ENCODE results near the gene DIAPH3. TPM values are rescaled to one million over a fixed set of nuclear protein-coding genes. Genes with fewer than 3 reads are reported as not detected.
A peak's percentile ranks its signal among the peaks of the same experiment; 100 is the strongest.

Gene DIAPH3
- total and polyA plus RNA-seq, 7 experiments from 2014 or later: 0.37 to 17.5 TPM; not detected in 5

GRCh38 chr13:60019119-60019993 is 144.4 kb downstream of the DIAPH3 start:
- H3K4me1 ChIP-seq (ENCODE audit: control insufficient read depth in 2 of 2, insufficient read depth in 2 of 2, low read length in 2 of 2): no peaks in the 10 kb centered on the region
- peak overlapping the region in 1 of 10 donors; percentile 69 for H3K4me3 Mint-ChIP-seq
- H3K9me3 Mint-ChIP-seq: peaks cover 0 to 9% (median 5%) of the 10 kb centered on the region in 11 donors
- H3K27me3 ChIP-seq (ENCODE audit: control insufficient read depth in 2 of 2, insufficient read depth in 2 of 2, low read length in 2 of 2): no peaks in the 10 kb centered on the region
- no peak overlapping the region for H3K27ac ChIP-seq (ENCODE audit: low read depth, low read length)
- peaks cover 0 to 45% (median 9%) of the 10 kb centered on the region in 7 donors for H3K4me1 Mint-ChIP-seq
- DNase-seq (no peak), ATAC-seq (peak; percentile 26)
- CTCF ChIA-PET: no interaction called here
- peak overlapping the region in 1 of 9 donors; percentile 84 for H3K27ac Mint-ChIP-seq
- H3K36me3 Mint-ChIP-seq: peaks cover 0 to 18% (median 3%) of the 10 kb centered on the region in 5 donors
- intact Hi-C loops (cut with micrococcal nuclease): loop anchor here in 1 of 2 donors (1.0 to 2.0 kb wide), 2 partner anchors 145 to 377 kb away; partner anchors contain the start of gene TDRD3
- no peaks in the 10 kb centered on the region for H3K27me3 Mint-ChIP-seq
- no peaks in the 10 kb centered on the region for H3K9me3 ChIP-seq (ENCODE audit: control insufficient read depth in 2 of 3, low read length in 3 of 3)
- no peak overlapping the region for H3K4me3 ChIP-seq (ENCODE audit: low read length)
- no peaks in the 10 kb centered on the region for H3K36me3 ChIP-seq (ENCODE audit: control insufficient read depth in 2 of 3, insufficient read depth in 3 of 3, low read length in 3 of 3)
- POLR2A ChIA-PET: no interaction called here

- H3K36me3 Mint-ChIP-seq: peaks cover 0 to 14% (median 0%) of the 10 kb centered on the region in 5 donors
- intact Hi-C loops (cut with micrococcal nuclease): loop anchor here in 1 of 2 donors (2.0 kb wide), 1 partner anchor 378 kb away; the partner anchor contains the start of gene TDRD3
- no peaks in the 10 kb centered on the region for H3K9me3 ChIP-seq (ENCODE audit: control insufficient read depth in 2 of 3, low read length in 3 of 3)
- peaks cover 0 to 45% (median 9%) of the 10 kb centered on the region in 7 donors for H3K4me1 Mint-ChIP-seq
- H3K36me3 ChIP-seq (ENCODE audit: control insufficient read depth in 2 of 3, insufficient read depth in 3 of 3, low read length in 3 of 3): no peaks in the 10 kb centered on the region
- H3K4me3 ChIP-seq (ENCODE audit: low read length): no peak overlapping the region
- ATAC-seq: no peak
- no peaks in the 10 kb centered on the region for H3K27me3 ChIP-seq (ENCODE audit: control insufficient read depth in 2 of 2, insufficient read depth in 2 of 2, low read length in 2 of 2)
- peak overlapping the region in 1 of 10 donors; percentile 53 for H3K4me3 Mint-ChIP-seq
- peak overlapping the region in 1 of 9 donors; percentile 71 for H3K27ac Mint-ChIP-seq
- ChIA-PET CTCF (no interaction called here), POLR2A (no interaction called here)
- no peaks in the 10 kb centered on the region for H3K4me1 ChIP-seq (ENCODE audit: control insufficient read depth in 2 of 2, insufficient read depth in 2 of 2, low read length in 2 of 2)
- peaks cover 0 to 5% (median 3%) of the 10 kb centered on the region in 11 donors for H3K9me3 Mint-ChIP-seq
- H3K27me3 Mint-ChIP-seq: no peaks in the 10 kb centered on the region
- H3K27ac ChIP-seq (ENCODE audit: low read depth, low read length): no peak overlapping the region
- no peak for DNase-seq
Measured at GRCh38 chr13:60018536-60018935, 145.2 kb downstream of the DIAPH3 start.

- intact Hi-C loops (cut with micrococcal nuclease): no loop called here
- POLR2A ChIA-PET: no interaction called here
Measured at GRCh38 chr13:60016229-60016628, 147.5 kb downstream of the DIAPH3 start.

GRCh38 chr13:60013166-60013565 is 150.6 kb downstream of the DIAPH3 start:
- no peaks in the 10 kb centered on the region for H3K9me3 ChIP-seq (ENCODE audit: control insufficient read depth in 2 of 3, low read length in 3 of 3)
- no peaks in the 10 kb centered on the region for H3K36me3 ChIP-seq (ENCODE audit: control insufficient read depth in 2 of 3, insufficient read depth in 3 of 3, low read length in 3 of 3)
- CTCF ChIA-PET: no interaction called here
- Mint-ChIP-seq H3K27me3 (no peaks in the 10 kb centered on the region), H3K27ac (no peak overlapping the region), H3K36me3 (peaks cover 0 to 10% (median 0%) of the 10 kb centered on the region in 5 donors), H3K4me3 (no peak overlapping the region), H3K9me3 (no peaks in the 10 kb centered on the region), H3K4me1 (peaks cover 0 to 11% (median 0%) of the 10 kb centered on the region in 7 donors)
- no peak overlapping the region for H3K27ac ChIP-seq (ENCODE audit: low read depth, low read length)
- DNase-seq (no peak), ATAC-seq (no peak)
- H3K27me3 ChIP-seq (ENCODE audit: control insufficient read depth in 2 of 2, insufficient read depth in 2 of 2, low read length in 2 of 2): no peaks in the 10 kb centered on the region
- intact Hi-C loops (cut with micrococcal nuclease): no loop called here
- POLR2A ChIA-PET: no interaction called here
- no peak overlapping the region for H3K4me3 ChIP-seq (ENCODE audit: low read length)
- no peaks in the 10 kb centered on the region for H3K4me1 ChIP-seq (ENCODE audit: control insufficient read depth in 2 of 2, insufficient read depth in 2 of 2, low read length in 2 of 2)

More at GRCh38 chr13:60016229-60016628, 147.5 kb downstream of the DIAPH3 start:
- peaks cover 0 to 34% (median 9%) of the 10 kb centered on the region in 7 donors for H3K4me1 Mint-ChIP-seq
- H3K36me3 Mint-ChIP-seq: peaks cover 0 to 12% (median 0%) of the 10 kb centered on the region in 5 donors
- no peaks in the 10 kb centered on the region for H3K36me3 ChIP-seq (ENCODE audit: control insufficient read depth in 2 of 3, insufficient read depth in 3 of 3, low read length in 3 of 3)
- DNase-seq (no peak), ATAC-seq (no peak)
- no peaks in the 10 kb centered on the region for H3K27me3 Mint-ChIP-seq
- H3K27ac Mint-ChIP-seq: no peak overlapping the region
- H3K4me1 ChIP-seq (ENCODE audit: control insufficient read depth in 2 of 2, insufficient read depth in 2 of 2, low read length in 2 of 2): no peaks in the 10 kb centered on the region
- no peak overlapping the region for H3K27ac ChIP-seq (ENCODE audit: low read depth, low read length)
- H3K9me3 Mint-ChIP-seq: peaks cover 0 to 5% (median 2%) of the 10 kb centered on the region in 11 donors
- CTCF ChIA-PET: no interaction called here
- no peak overlapping the region for H3K4me3 Mint-ChIP-seq
- no peaks in the 10 kb centered on the region for H3K9me3 ChIP-seq (ENCODE audit: control insufficient read depth in 2 of 3, low read length in 3 of 3)
- H3K4me3 ChIP-seq (ENCODE audit: low read length): no peak overlapping the region
- no peaks in the 10 kb centered on the region for H3K27me3 ChIP-seq (ENCODE audit: control insufficient read depth in 2 of 2, insufficient read depth in 2 of 2, low read length in 2 of 2)

- Mint-ChIP-seq H3K27me3 (no peaks in the 10 kb centered on the region), H3K27ac (no peak overlapping the region), H3K9me3 (no peaks in the 10 kb centered on the region), H3K4me3 (no peak overlapping the region), H3K36me3 (peaks cover 0 to 10% (median 0%) of the 10 kb centered on the region in 5 donors), H3K4me1 (peaks cover 0 to 7% (median 0%) of the 10 kb centered on the region in 7 donors)
- no peak overlapping the region for H3K27ac ChIP-seq (ENCODE audit: low read depth, low read length)
- POLR2A ChIA-PET: no interaction called here
- no peaks in the 10 kb centered on the region for H3K9me3 ChIP-seq (ENCODE audit: control insufficient read depth in 2 of 3, low read length in 3 of 3)
- no peaks in the 10 kb centered on the region for H3K4me1 ChIP-seq (ENCODE audit: control insufficient read depth in 2 of 2, insufficient read depth in 2 of 2, low read length in 2 of 2)
- H3K27me3 ChIP-seq (ENCODE audit: control insufficient read depth in 2 of 2, insufficient read depth in 2 of 2, low read length in 2 of 2): no peaks in the 10 kb centered on the region
- intact Hi-C loops (cut with micrococcal nuclease): no loop called here
- ATAC-seq (no peak), DNase-seq (no peak)
- CTCF ChIA-PET: no interaction called here
- no peak overlapping the region for H3K4me3 ChIP-seq (ENCODE audit: low read length)
- H3K36me3 ChIP-seq (ENCODE audit: control insufficient read depth in 2 of 3, insufficient read depth in 3 of 3, low read length in 3 of 3): no peaks in the 10 kb centered on the region
Measured at GRCh38 chr13:60012488-60012887, 151.2 kb downstream of the DIAPH3 start.

- H3K4me3 Mint-ChIP-seq: no peak overlapping the region
- intact Hi-C loops (cut with micrococcal nuclease): no loop called here
- Histone ChIP-seq H3K36me3 (ENCODE audit: control insufficient read depth in 2 of 3, insufficient read depth in 3 of 3, low read length in 3 of 3) (no peaks in the 10 kb centered on the region), H3K27ac (ENCODE audit: low read depth, low read length) (no peak overlapping the region), H3K9me3 (ENCODE audit: control insufficient read depth in 2 of 3, low read length in 3 of 3) (no peaks in the 10 kb centered on the region), H3K4me3 (ENCODE audit: low read length) (no peak overlapping the region), H3K27me3 (ENCODE audit: control insufficient read depth in 2 of 2, insufficient read depth in 2 of 2, low read length in 2 of 2) (no peaks in the 10 kb centered on the region), H3K4me1 (ENCODE audit: control insufficient read depth in 2 of 2, insufficient read depth in 2 of 2, low read length in 2 of 2) (no peaks in the 10 kb centered on the region)
- H3K27me3 Mint-ChIP-seq: no peaks in the 10 kb centered on the region
- DNase-seq: no peak
- H3K36me3 Mint-ChIP-seq: peaks cover 0 to 8% (median 0%) of the 10 kb centered on the region in 5 donors
- no peak overlapping the region for H3K27ac Mint-ChIP-seq
- no peaks in the 10 kb centered on the region for H3K9me3 Mint-ChIP-seq
- ChIA-PET CTCF (no interaction called here), POLR2A (no interaction called here)
- ATAC-seq: no peak
- peaks cover 0 to 4% (median 0%) of the 10 kb centered on the region in 7 donors for H3K4me1 Mint-ChIP-seq
Measured at GRCh38 chr13:60009300-60010253, 154.2 kb downstream of the DIAPH3 start.
